Osteocyte (in vitro differentiated cells): ENCODE results near the gene SH3RF3. TPM values are rescaled to one million over a fixed set of nuclear protein-coding genes. Genes with fewer than 3 reads are reported as not detected.

ENCODE experiments used
- DNase-seq: peaks from one replicate; pipeline ENCODE4 v3.0.0; 2021; ENCODE audit warnings: mixed read lengths; ENCODE audit not compliant: unreplicated experiment; ENCODE audit errors: extremely low spot score
- H3K27ac Mint-ChIP-seq: one replicate; pipeline ENCODE4 v1.8.0; 2021; ENCODE audit warnings: mild to moderate bottlenecking, mixed read lengths; ENCODE audit not compliant: unreplicated experiment
- H3K27me3 Mint-ChIP-seq: one replicate; pipeline ENCODE4 v1.8.0; 2021; ENCODE audit warnings: mixed read lengths; ENCODE audit not compliant: unreplicated experiment
- H3K36me3 Mint-ChIP-seq: one replicate; pipeline ENCODE4 v1.8.0; 2021; ENCODE audit warnings: mixed read lengths; ENCODE audit not compliant: unreplicated experiment
- H3K4me1 Mint-ChIP-seq: one replicate; pipeline ENCODE4 v1.8.0; 2021; ENCODE audit warnings: mixed read lengths; ENCODE audit not compliant: unreplicated experiment
- H3K4me3 Mint-ChIP-seq: one replicate; pipeline ENCODE4 v1.8.0; 2021; ENCODE audit warnings: mild to moderate bottlenecking, moderate library complexity, mixed read lengths; ENCODE audit not compliant: unreplicated experiment
- H3K9me3 Mint-ChIP-seq: one replicate; pipeline ENCODE4 v1.8.0; 2021; ENCODE audit warnings: mixed read lengths; ENCODE audit not compliant: unreplicated experiment
- CTCF ChIP-seq: fragments of 200-600 bp; sonication (generic); IDR thresholded peaks from 2 replicates; pipeline ENCODE4 v1.5.0; 2021; ENCODE audit warnings: antibody characterized with exemption, mild to moderate bottlenecking, moderate library complexity
- total RNA-seq: library from RNA; stranded (reverse); gene quantifications from 2 replicates; pipeline ENCODE4 v1.2.1, GENCODE V29; 2021

SH3RF3 gene
- total RNA-seq, 1 donor from 2014 or later, result 79.4 TPM

DNA sequence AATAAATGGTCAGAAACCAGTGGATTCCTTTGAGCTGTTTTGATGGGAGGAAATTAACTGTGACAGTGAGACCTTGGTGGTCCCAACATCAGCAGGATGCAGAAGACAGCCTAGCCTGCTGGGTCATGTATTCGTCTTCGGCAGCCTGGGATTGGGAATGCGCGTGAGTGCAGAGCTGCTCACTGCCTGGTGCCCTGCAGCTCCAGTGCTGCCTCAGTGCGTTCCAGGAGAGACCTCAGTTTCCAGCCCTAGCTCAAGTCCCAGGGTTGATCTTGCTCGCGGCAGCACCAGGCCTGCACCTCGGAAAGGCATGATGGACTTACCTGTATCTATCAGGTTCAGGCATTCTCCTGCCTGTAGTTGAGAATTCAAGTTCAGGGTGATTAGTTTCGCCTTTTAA, 203.9 kb downstream of the SH3RF3 start:
- no peak for TF ChIP-seq CTCF
- peak overlapping the region; percentile 98 for H3K27ac Mint-ChIP-seq

GRCh38 chr2:109333414-109334210, 204.6 kb downstream of the SH3RF3 start:
- H3K9me3 Mint-ChIP-seq, result no peaks in the 10 kb centered on the region
- DNase-seq, result no peak
- no peak overlapping the region for H3K4me3 Mint-ChIP-seq
- H3K4me1 Mint-ChIP-seq, result peaks cover 94% of the 10 kb centered on the region
- TF ChIP-seq CTCF, result peak; percentile 31
- H3K27me3 Mint-ChIP-seq, result no peaks in the 10 kb centered on the region
- H3K27ac Mint-ChIP-seq, result peak overlapping the region; percentile 98
- H3K36me3 Mint-ChIP-seq, result peaks cover 7% of the 10 kb centered on the region

More for the DNA sequence above, 203.9 kb downstream of the SH3RF3 start:
- peak overlapping the region; percentile 74 for H3K4me3 Mint-ChIP-seq
- H3K36me3 Mint-ChIP-seq, result peaks cover 10% of the 10 kb centered on the region
- H3K4me1 Mint-ChIP-seq, result peaks cover 92% of the 10 kb centered on the region
- H3K27me3 Mint-ChIP-seq, result no peaks in the 10 kb centered on the region
- H3K9me3 Mint-ChIP-seq, result no peaks in the 10 kb centered on the region
- no peak for DNase-seq

- Mint-ChIP-seq H3K9me3 (no peaks in the 10 kb centered on the region), H3K4me3 (peak overlapping the region; percentile 52), H3K27me3 (no peaks in the 10 kb centered on the region), H3K4me1 (peaks cover 92% of the 10 kb centered on the region), H3K36me3 (peaks cover 8% of the 10 kb centered on the region), H3K27ac (peak overlapping the region; percentile 96)
- no peak for DNase-seq
- no peak for TF ChIP-seq CTCF
Measured at GRCh38 chr2:109335631-109336176, 206.7 kb downstream of the SH3RF3 start.

GRCh38 chr2:109336296-109336695, 207.3 kb downstream of the SH3RF3 start:
- no peak for TF ChIP-seq CTCF
- no peak for DNase-seq
- H3K36me3 Mint-ChIP-seq, result peaks cover 10% of the 10 kb centered on the region
- H3K4me1 Mint-ChIP-seq, result peaks cover 92% of the 10 kb centered on the region
- peak overlapping the region; percentile 1 for H3K4me3 Mint-ChIP-seq
- H3K27me3 Mint-ChIP-seq, result no peaks in the 10 kb centered on the region
- H3K9me3 Mint-ChIP-seq, result no peaks in the 10 kb centered on the region
- H3K27ac Mint-ChIP-seq, result peak overlapping the region; percentile 96

DNA sequence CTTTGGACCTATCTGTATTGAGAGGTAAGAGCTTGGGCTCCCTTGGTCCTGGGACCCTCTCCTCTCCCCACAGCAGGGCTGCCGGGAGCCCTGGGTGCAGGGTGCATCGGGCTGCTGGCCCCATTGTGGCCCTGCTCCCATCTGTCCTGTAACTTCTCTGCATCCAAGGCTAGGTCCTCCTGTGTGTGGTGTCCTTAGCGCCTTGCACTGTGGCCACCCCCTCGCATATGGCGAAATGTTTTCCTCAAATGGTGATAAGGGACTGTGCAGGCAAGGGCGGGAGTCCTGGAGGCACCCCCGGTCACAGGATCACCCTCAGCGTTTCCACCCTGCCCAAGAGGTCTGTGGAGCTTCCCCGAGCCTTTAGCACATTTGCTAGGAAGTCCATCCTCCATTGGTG, 208.2 kb downstream of the SH3RF3 start:
- Mint-ChIP-seq H3K27ac (peak overlapping the region; percentile 96), H3K36me3 (peaks cover 10% of the 10 kb centered on the region), H3K27me3 (no peaks in the 10 kb centered on the region), H3K4me1 (peaks cover 92% of the 10 kb centered on the region), H3K9me3 (no peaks in the 10 kb centered on the region), H3K4me3 (no peak overlapping the region)
- TF ChIP-seq CTCF, result no peak
- DNase-seq, result no peak
